ENCODE measurements around the gene STON1. TPM values are rescaled to one million over a fixed set of nuclear protein-coding genes. Genes with fewer than 3 reads are reported as not detected.
A peak's percentile ranks its signal among the peaks of the same experiment; 100 is the strongest.

The STON1 gene
- total and polyA plus RNA-seq, 2 of the 4 experiments (the other 2 are of a cell fraction) = 4.0 to 5.7 TPM

DNA sequence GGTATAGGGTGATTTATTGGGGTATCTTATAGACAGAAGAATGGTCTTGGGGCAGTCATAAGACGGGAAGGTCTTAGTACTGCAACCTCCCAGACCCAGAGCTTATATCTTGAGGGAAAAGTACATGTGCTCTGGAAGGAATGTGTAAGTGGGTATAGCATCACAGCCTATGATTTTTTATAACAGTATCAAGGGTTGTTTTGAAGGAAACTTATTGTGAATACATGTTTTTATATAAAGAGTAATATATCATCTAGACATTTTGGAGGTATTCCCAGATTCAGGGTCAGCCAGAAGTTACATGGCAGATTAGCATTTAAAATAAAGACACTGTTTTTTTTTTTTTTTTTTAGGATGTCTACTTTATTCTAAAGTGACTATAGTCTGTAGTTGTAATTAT, 47.6 kb upstream of the STON1 start:
- Histone ChIP-seq H2AK9ac (replicated peaks; ENCODE audit: low read depth, low read length, poor library complexity) (no peak overlapping the region), H2AK5ac (ENCODE audit: low read depth, low read length) (no peak overlapping the region), H3K9me1 (ENCODE audit: insufficient read depth, low read length) (no peaks in the 10 kb centered on the region), H3K4me1 (ENCODE audit: control insufficient read depth, insufficient read depth, low read length) (peaks cover 9% of the 10 kb centered on the region), H4K5ac (ENCODE audit: low read depth, low read length) (no peak overlapping the region), H4K91ac (ENCODE audit: insufficient read depth, low read depth, low read length) (no peak overlapping the region), H2BK5ac (ENCODE audit: low read depth, low read length, poor library complexity, severe bottlenecking) (no peak overlapping the region), H3K14ac (replicated peaks; ENCODE audit: low read depth, low read length) (no peak overlapping the region), H2BK120ac (ENCODE audit: low read depth, low read length) (no peak overlapping the region), H3K79me1 (ENCODE audit: low read depth in 1 of 2, low read length in 2 of 2) (no peaks in the 10 kb centered on the region), H2AFZ (replicated peaks; ENCODE audit: low read length, poor library complexity) (no peak overlapping the region), H2BK20ac (ENCODE audit: low read depth, low read length) (no peak overlapping the region), H4K20me1 (ENCODE audit: insufficient read depth, low read length) (no peaks in the 10 kb centered on the region), H3K4ac (ENCODE audit: low read depth, low read length) (no peak overlapping the region), H3K9me3 (ENCODE audit: control insufficient read depth, insufficient read depth, low read length) (no peaks in the 10 kb centered on the region), H3K27ac (ENCODE audit: insufficient read depth, low read length) (no peak overlapping the region), H3K9ac (ENCODE audit: low read depth, low read length) (no peak overlapping the region), H3K36me3 (ENCODE audit: control insufficient read depth, insufficient read depth, low read length) (peaks cover 7% of the 10 kb centered on the region), H3K18ac (ENCODE audit: low read depth, low read length) (no peak overlapping the region), H3K4me3 (ENCODE audit: insufficient read depth, low read depth, low read length) (no peak overlapping the region), H3K4me2 (ENCODE audit: low read depth, low read length) (no peak overlapping the region), H3K23ac (ENCODE audit: low read depth, low read length) (no peak overlapping the region), H4K8ac (ENCODE audit: low read depth in 2 of 2, low read length in 2 of 2) (no peak overlapping the region), H3K27me3 (ENCODE audit: control insufficient read depth, insufficient read depth, low read length) (no peaks in the 10 kb centered on the region), H3K56ac (ENCODE audit: extremely low read depth, insufficient read depth, low read length) (no peak overlapping the region), H2BK15ac (ENCODE audit: low read depth, low read length) (no peak overlapping the region)
- in situ Hi-C loops (cut with MboI; ENCODE audit: low sequenced_read_pairs) (no loop called here), intact Hi-C loops (cut with micrococcal nuclease) (loop anchor here (5.0 kb wide), 1 partner anchor 85 kb away; no protein-coding TSS in a partner anchor), dilution Hi-C loops (cut with HindIII; ENCODE audit: low sequenced_read_pairs, unreplicated experiment) (no loop called here)
- DNase-seq = peak; percentile 88
- peak; percentile 69 for ATAC-seq (ENCODE audit: low read depth)
- TF ChIP-seq CHD1 (IDR thresholded peaks at IDR 0.05; ENCODE audit: low read depth, low read length) (no peak), RCOR1 (IDR thresholded peaks at IDR 0.05; ENCODE audit: insufficient replicate concordance, low read length) (no peak), CEBPB (IDR thresholded peaks at IDR 0.05; ENCODE audit: low read depth, low read length) (no peak), RFX5 (IDR thresholded peaks at IDR 0.05; ENCODE audit: low read depth, low read length) (no peak), MXI1 (IDR thresholded peaks at IDR 0.05; ENCODE audit: borderline replicate concordance, low read depth, low read length) (0 out of 2 replicates have a peak, but pooled peaks have one; percentile 21), POLR2A (IDR thresholded peaks at IDR 0.05; ENCODE audit: low read depth, low read length) (no peak), MAZ (IDR thresholded peaks at IDR 0.05; ENCODE audit: borderline replicate concordance, low read depth, low read length) (no peak), MAFK (IDR thresholded peaks at IDR 0.05; ENCODE audit: low read depth, low read length) (no peak)
- TF ChIP-seq, protein P1, sequence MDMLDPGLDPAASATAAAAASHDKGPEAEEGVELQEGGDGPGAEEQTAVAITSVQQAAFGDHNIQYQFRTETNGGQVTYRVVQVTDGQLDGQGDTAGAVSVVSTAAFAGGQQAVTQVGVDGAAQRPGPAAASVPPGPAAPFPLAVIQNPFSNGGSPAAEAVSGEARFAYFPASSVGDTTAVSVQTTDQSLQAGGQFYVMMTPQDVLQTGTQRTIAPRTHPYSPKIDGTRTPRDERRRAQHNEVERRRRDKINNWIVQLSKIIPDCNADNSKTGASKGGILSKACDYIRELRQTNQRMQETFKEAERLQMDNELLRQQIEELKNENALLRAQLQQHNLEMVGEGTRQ (IDR thresholded peaks at IDR 0.05; ENCODE audit: low read depth, low read length) = no peak
- POLR2A ChIA-PET (ENCODE audit: unreplicated experiment) = no interaction called here
- BruUV-seq (replicated peaks) = no TSS peak
- CTCF ChIA-PET = interaction anchor here (0.6 kb wide), 2 partner anchors 33 to 261 kb away, joined by 3 to 6 read pairs; no protein-coding TSS in a partner anchor
- no CpG with 5 or more reads among the region's 1 CpG for WGBS, 2 experiments (ENCODE audit: extremely low coverage in 2 of 2, insufficient read length in 1 of 2)
